T-helper 2 cell treated with Interferon-gamma antibody and Interleukin-4, amounts not matched to agents 100 ng/mL and 5 ng/mL, for 36 hours (primary cell): ENCODE data around the gene SMPD1. TPM values are rescaled to one million over a fixed set of nuclear protein-coding genes. Genes with fewer than 3 reads are reported as not detected.
"Not testable (repeated sequence)": the region's sequence is repeated elsewhere in the genome, so short reads cannot be mapped to it uniquely, and the experiment has no call there.

Experiments used
- intact Hi-C: fragments of 100-400 bp; cut with micrococcal nuclease; formaldehyde crosslinking; loops from one replicate; pipeline ENCODE4 v1.15.1; 2023
- total RNA-seq: library from RNA; stranded (reverse); gene quantifications from 2 replicates; pipeline ENCODE4 v1.2.3, GENCODE V29; 2022

SMPD1 gene
- total RNA-seq, 1 donor from 2014 or later = 46.5 TPM

GRCh38 chr11:6387811-6388599 is 2.3 kb upstream of the SMPD1 start:
- intact Hi-C loops = no loop called here

- intact Hi-C loops = loop anchor here (1.0 kb wide), 1 partner anchor 9 kb away; no protein-coding TSS in a partner anchor
Measured at GRCh38 chr11:6388748-6389147, 1.5 kb upstream of the SMPD1 start.

GRCh38 chr11:6390718-6391469 is 620 bp downstream of the SMPD1 start:
- intact Hi-C loops = loop anchor here (1.0 to 2.0 kb wide), 10 partner anchors 11 to 356 kb away; partner anchors contain the start of genes APBB1, ARFIP2, FHIP1B and MRPL17

GRCh38 chr11:6391537-6392134 is 1.4 kb downstream of the SMPD1 start:
- intact Hi-C loops = loop anchor here (2.0 kb wide), 3 partner anchors 81 to 355 kb away; partner anchors contain the start of gene TRIM3

GRCh38 chr11:6392251-6392650 is 2.0 kb downstream of the SMPD1 start:
- intact Hi-C loops = not testable (repeated sequence)

- intact Hi-C loops = no loop called here
Measured at GRCh38 chr11:6393989-6394670, 3.9 kb downstream of the SMPD1 start.

GRCh38 chr11:6395470-6396060 is 5.3 kb downstream of the SMPD1 start:
- intact Hi-C loops = no loop called here

GRCh38 chr11:6397156-6397555 is 6.9 kb downstream of the SMPD1 start:
- intact Hi-C loops = no loop called here

- intact Hi-C loops = no loop called here
Measured at GRCh38 chr11:6397636-6398035, 7.4 kb downstream of the SMPD1 start.

GRCh38 chr11:6400431-6401345 is 10.4 kb downstream of the SMPD1 start:
- intact Hi-C loops = no loop called here

GRCh38 chr11:6401464-6401863 is 11.2 kb downstream of the SMPD1 start:
- intact Hi-C loops = no loop called here

- intact Hi-C loops = loop anchor here (1.0 kb wide), 4 partner anchors 12 to 41 kb away; partner anchors contain the start of genes APBB1 and SMPD1
Measured at GRCh38 chr11:6402061-6402470, 11.8 kb downstream of the SMPD1 start.

GRCh38 chr11:6402561-6402981 is 12.3 kb downstream of the SMPD1 start:
- intact Hi-C loops = loop anchor here (1.0 kb wide), 4 partner anchors 12 to 41 kb away; partner anchors contain the start of genes APBB1 and SMPD1

GRCh38 chr11:6403539-6403938 is 13.3 kb downstream of the SMPD1 start:
- intact Hi-C loops = no loop called here

GRCh38 chr11:6404342-6405051 is 14.2 kb downstream of the SMPD1 start:
- intact Hi-C loops = no loop called here

GRCh38 chr11:6405052-6405667 is 14.9 kb downstream of the SMPD1 start:
- intact Hi-C loops = no loop called here

GRCh38 chr11:6405846-6406245 is 15.6 kb downstream of the SMPD1 start:
- intact Hi-C loops = no loop called here

- intact Hi-C loops = no loop called here
Measured at GRCh38 chr11:6406370-6406769, 16.1 kb downstream of the SMPD1 start.
